ENCODE results near the gene SLC37A4.
"Not testable (repeated sequence)": the region's sequence is repeated elsewhere in the genome, so short reads cannot be mapped to it uniquely, and the experiment has no call there.

Gene SLC37A4

GRCh38 chr11:119018074-119018938, 12.4 kb downstream of the SLC37A4 start, which contains the start of the genes RPS25 and TRAPPC4:
RPS25 (minus strand) TSS chr11:119018343; CDS start chr11:119018284, 59 bp downstream.
TRAPPC4 (plus strand) TSS chr11:119018766; CDS start chr11:119018796, 30 bp downstream.
- peak; percentile 96 for DNase-seq (ENCODE audit: insufficient read length, low spot score)
- peak; percentile 62 for FAIRE-seq

- DNase-seq (ENCODE audit: insufficient read length, low spot score); FAIRE-seq: not testable (repeated sequence)
Measured at GRCh38 chr11:119017377-119017776, 13.3 kb downstream of the SLC37A4 start.

GRCh38 chr11:119016216-119017009, 14.3 kb downstream of the SLC37A4 start:
- FAIRE-seq (no peak), DNase-seq (ENCODE audit: insufficient read length, low spot score) (no peak)

- FAIRE-seq (no peak), DNase-seq (ENCODE audit: insufficient read length, low spot score) (no peak)
Measured at GRCh38 chr11:119015054-119015611, 15.5 kb downstream of the SLC37A4 start.

GRCh38 chr11:119014209-119014924, 16.3 kb downstream of the SLC37A4 start:
- FAIRE-seq (no peak), DNase-seq (ENCODE audit: insufficient read length, low spot score) (no peak)

- DNase-seq (ENCODE audit: insufficient read length, low spot score) (no peak), FAIRE-seq (no peak)
Measured at GRCh38 chr11:119012629-119013170, 18.0 kb downstream of the SLC37A4 start.

GRCh38 chr11:119011476-119012053, 19.1 kb downstream of the SLC37A4 start:
- no peak for FAIRE-seq
- DNase-seq (ENCODE audit: insufficient read length, low spot score), result no peak

GRCh38 chr11:119006656-119007055, 24.0 kb downstream of the SLC37A4 start:
- DNase-seq (ENCODE audit: insufficient read length, low spot score) (no peak), FAIRE-seq (no peak)

GRCh38 chr11:119000906-119001305, 29.8 kb downstream of the SLC37A4 start:
- FAIRE-seq (no peak), DNase-seq (ENCODE audit: insufficient read length, low spot score) (no peak)

GRCh38 chr11:118998822-118999221, 31.9 kb downstream of the SLC37A4 start:
- FAIRE-seq (peak; percentile 33), DNase-seq (ENCODE audit: insufficient read length, low spot score) (peak; percentile 73)

GRCh38 chr11:118998388-118998717, 32.3 kb downstream of the SLC37A4 start:
- DNase-seq (ENCODE audit: insufficient read length, low spot score) (no peak), FAIRE-seq (no peak)

GRCh38 chr11:118997627-118998387, 32.9 kb downstream of the SLC37A4 start, which contains the start of gene CENATAC:
CENATAC (plus strand) TSS chr11:118998138; CDS start chr11:118998198, 60 bp downstream.
- FAIRE-seq (peak; percentile 62), DNase-seq (ENCODE audit: insufficient read length, low spot score) (peak; percentile 98)

GRCh38 chr11:118996926-118997626, 33.6 kb downstream of the SLC37A4 start:
- FAIRE-seq (peak; percentile 76), DNase-seq (ENCODE audit: insufficient read length, low spot score) (no peak)

GRCh38 chr11:118991486-118992038, 39.1 kb downstream of the SLC37A4 start:
- DNase-seq (ENCODE audit: insufficient read length, low spot score); FAIRE-seq: not testable (repeated sequence)

GRCh38 chr11:118988280-118988679, 42.4 kb downstream of the SLC37A4 start:
- no peak for FAIRE-seq

GRCh38 chr11:118984825-118985224, 45.9 kb downstream of the SLC37A4 start:
- FAIRE-seq (no peak), DNase-seq (ENCODE audit: insufficient read length, low spot score) (no peak)

More at GRCh38 chr11:118988280-118988679, 42.4 kb downstream of the SLC37A4 start:
- no peak for DNase-seq (ENCODE audit: insufficient read length, low spot score)

- FAIRE-seq; DNase-seq (ENCODE audit: insufficient read length, low spot score): not testable (repeated sequence)
Measured at GRCh38 chr11:118984337-118984736, 46.3 kb downstream of the SLC37A4 start.
